ENCODE measurements around the gene ADPRHL1.
A peak's percentile ranks its signal among the peaks of the same experiment; 100 is the strongest.

The ADPRHL1 gene

DNA sequence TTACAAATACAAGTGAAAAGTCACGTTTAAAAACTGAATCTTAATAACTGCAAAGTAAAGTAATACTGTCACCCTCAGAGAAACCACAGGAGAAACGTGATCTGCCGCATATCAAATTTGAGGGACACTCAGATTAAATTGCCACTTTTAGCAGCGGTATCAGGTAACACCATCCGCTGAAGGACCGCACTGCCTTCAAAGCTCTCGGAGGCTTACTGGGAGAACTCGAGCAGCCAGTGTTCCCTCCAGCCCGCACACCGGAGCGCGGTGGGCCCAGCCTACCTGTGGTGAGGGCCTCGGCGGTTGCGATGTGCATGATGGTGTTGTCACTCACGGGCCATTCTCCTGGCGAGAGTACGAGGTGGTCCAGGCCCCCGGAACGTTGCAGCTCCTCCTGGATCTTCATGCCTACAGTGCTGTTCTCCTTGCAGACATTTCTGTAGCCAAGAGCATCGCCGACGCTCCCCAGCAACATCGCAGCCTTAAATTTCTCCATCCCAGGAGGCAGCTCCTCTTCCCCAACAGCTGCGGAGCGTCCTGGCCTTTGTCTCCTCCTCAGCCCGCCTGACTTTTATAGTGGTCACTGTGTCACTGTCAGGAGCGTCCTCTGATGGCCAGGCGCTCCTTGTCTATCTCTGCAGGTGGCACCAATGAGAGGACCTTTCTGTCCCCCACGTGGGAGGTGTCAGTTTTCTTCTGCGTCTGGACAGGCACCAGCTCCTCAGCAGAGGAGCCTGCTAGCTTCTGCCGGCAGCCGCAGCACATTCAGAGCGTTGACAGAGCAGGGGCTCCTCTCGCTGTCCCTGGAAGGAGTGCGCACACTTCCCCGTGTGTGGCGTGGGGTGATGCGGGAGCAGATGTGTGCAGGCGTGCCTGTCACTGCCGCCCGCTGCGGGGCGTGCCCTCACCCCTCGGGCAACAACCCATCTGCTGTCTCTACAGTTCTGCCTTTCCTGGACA is at the start of gene ADPRHL1:
ADPRHL1 (minus strand) TSS at position 547 of the 960 bp plus-strand sequence; CDS start at position 496, 51 bp downstream.
- no peak for DNase-seq

DNA sequence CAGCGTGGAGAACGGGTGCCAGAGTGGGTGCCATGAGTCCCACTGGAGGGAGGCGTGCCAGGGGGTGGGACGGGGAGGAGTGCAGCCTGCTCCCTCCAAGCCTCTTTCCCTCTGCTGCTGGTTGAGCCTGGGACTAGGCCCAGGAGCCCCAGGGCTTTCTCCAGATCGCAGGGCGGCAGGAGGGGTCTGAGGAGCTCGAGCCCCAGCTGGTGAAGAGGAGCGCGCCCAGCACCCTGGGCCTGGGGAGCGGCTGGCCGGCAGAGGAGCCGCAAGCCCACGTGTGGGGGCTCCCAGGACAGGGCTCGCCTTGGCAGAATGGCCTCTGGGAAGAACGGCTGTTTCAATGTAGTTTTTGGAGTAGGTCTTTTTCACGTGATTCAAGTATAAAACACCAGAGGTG is 49.4 kb upstream of the ADPRHL1 start:
- no peak for DNase-seq

DNA sequence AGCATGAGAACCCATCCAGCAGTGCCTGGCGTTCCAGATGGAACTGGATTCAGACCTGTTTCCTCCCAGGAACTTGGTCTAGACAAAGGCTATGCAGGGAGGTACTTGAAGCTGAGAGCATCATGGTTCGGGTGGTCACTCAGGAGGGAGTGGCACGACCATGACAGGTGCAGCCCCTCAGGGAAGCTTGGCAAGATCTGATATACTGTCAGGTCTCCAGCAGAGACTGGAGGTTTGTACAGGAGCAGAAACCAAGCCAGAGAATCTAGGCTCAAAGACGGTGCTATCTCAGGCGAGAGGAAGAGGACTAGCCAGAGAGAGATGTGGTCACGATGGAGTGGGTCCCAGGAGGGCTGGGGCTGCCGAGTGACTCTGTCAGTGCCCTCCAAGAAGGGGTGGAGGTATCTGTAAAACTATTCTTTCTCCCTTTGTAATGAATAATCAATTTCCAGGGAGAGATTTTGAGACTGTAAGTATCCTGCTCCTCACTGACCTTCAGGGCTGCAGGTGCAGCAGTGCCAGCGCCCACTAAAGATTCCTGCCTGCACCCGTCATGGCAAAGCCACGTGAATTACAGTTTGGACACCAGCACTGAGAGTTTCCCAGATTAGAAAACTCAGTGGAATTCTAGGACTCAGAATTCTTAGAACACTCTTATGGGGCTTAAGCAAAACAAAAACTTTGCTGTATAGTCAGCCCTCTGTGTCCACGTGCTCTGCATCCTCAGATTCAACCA is 47.4 kb upstream of the ADPRHL1 start:
- DNase-seq = no peak

DNA sequence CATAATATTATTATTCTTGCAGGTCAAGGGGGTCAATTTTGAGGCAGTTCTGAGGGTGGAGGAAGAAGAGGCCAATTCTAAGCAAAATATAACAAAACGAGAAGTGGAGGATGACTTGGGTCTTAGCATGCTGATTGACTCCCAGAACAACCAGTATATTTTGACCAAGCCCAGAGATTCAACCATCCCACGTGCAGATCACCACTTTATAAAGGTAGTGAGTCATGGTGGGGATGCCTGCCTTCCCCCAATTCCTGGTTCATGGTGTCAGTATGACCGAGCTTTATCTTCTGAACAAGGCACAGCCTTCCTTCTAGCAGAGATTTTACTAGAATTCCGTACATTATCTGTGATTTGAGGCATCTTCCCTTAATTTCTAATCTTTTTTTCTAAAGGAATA is 46.6 kb upstream of the ADPRHL1 start:
- DNase-seq = peak in 1 of 3 donors; percentile 7

DNA sequence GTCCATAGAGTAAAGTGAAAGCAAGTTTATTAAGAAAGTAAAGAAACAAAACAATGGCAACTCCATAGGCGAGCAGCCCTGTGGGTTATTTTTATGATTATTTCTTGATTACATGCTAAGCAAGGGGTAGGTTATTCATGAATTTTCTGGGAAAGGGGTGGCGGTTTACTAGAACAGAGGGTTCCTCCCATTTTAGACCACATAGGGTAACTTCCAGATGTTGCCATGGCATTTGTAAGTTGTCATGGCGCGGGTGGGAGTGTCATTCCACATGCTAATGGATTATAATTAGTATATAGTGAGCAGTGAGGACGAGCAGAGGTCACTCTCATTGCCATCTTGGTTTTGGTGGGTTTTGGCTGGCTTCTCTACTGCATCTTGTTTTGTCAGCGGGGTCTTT is 45.6 kb upstream of the ADPRHL1 start:
- DNase-seq = no peak

DNA sequence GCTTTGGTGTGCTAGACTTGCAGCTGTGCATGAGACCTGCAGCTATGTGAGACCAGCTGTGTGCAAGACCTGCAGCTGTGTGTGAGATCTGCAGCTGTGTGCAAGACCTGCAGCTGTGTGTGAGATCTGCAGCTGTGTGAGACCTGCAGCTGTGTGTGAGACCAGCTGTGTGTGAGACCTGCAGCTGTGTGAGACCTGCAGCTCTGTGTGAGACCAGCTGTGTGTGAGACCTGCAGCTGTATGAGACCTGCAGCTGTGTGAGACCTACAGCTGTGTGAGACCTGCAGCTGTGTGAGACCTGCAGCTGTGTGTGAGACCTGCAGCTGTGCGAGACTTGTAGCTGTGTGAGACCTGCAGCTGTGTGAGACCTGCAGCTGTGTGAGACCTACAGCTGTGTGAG is 43.9 kb upstream of the ADPRHL1 start:
- no peak for DNase-seq

DNA sequence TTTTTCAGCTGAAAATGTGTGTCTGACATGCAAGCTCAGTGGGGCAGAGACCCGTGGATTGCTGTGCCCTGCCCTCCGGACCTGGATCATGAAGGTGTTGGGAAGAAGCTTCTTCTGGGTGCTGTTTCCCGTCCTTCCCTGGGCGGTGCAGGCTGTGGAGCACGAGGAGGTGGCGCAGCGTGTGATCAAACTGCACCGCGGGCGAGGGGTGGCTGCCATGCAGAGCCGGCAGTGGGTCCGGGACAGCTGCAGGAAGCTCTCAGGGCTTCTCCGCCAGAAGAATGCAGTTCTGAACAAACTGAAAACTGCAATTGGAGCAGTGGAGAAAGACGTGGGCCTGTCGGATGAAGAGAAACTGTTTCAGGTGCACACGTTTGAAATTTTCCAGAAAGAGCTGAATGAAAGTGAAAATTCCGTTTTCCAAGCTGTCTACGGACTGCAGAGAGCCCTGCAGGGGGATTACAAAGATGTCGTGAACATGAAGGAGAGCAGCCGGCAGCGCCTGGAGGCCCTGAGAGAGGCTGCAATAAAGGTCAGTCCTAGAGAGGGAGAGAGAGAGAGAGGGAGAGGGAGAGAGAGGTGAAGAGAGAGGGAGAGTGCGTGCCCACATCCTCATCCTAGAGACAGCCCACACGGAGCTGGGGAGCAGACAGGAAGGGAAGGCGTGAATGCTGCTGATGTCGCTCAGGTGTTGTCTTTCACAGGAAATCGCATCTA is 42.4 kb upstream of the ADPRHL1 start:
- no peak for DNase-seq

DNA sequence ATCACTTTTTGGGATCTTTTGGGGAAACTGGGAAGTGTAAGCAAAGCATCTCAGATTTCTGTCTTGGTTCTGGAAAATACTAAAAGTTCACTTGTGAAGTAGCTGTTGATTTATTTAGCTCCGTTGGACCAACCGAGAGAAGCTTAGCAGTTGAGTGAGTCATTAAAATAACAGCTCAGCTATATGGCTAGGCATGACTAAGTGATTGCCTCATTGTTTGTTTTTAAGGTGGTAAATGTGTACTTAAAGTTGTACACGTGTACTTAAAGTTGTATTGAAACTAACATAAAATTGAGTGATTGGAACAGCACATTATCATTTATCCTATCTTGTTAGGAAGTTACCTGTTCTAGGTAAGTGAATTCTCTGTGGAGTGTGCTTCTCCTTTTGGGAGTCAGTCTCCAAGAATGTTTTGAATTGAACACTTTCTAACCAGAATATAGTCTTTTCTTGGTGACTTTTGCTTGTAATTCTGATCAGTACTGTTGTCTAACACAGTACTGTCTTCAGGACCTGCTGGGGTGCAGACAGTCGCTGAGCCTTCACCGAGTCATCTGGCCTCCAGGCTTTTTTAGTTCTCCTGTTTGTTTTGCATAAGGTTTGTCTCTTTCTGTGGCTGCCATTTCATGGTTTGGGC is 40.1 kb upstream of the ADPRHL1 start:
- DNase-seq = peak; percentile 67 to 90 (median 86)

DNA sequence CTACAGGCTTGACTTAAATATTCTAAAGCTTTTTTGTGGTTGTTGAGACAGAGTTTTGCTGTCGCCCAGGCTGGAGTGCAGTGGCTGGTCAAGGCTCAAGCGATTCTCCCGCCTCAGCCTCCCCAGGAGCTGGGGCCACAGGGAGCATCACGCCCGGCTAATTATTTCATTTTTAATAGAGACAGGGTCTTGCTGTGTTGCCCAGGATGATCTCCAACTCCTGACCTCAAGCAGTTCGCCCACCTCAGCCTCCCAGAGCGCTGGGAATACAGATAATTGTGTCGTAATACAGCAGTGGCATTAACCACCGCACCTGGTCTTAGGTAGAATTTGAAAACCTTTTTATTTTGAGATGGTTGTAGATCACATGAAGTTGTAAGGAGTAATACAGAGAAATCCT is 38.7 kb upstream of the ADPRHL1 start:
- DNase-seq = no peak

DNA sequence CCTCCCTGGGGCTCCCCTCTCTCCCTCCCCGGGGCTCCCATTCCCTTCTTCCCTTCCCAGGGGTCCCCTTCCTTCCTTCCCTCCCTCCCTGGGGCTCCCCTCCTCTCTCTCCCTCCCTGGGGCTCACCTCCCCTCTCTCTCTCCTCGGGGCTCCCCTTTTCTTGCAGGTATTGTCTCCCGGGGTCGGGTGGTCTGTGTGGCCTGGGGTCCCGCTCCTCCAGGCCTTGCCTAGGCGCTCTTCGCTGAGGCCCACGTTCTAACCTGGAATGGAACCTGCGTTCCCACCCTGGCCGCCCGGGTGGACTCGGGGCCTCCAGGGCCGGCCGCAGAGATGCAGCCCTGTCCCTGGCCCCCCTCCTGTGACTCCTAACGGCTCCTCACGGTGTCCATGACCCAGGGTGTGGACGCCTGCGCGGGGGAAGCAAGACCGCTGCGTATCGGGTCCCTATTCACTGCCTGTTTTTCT is 38.2 kb upstream of the ADPRHL1 start:
- DNase-seq = peak; percentile 50 to 68 (median 55)

DNA sequence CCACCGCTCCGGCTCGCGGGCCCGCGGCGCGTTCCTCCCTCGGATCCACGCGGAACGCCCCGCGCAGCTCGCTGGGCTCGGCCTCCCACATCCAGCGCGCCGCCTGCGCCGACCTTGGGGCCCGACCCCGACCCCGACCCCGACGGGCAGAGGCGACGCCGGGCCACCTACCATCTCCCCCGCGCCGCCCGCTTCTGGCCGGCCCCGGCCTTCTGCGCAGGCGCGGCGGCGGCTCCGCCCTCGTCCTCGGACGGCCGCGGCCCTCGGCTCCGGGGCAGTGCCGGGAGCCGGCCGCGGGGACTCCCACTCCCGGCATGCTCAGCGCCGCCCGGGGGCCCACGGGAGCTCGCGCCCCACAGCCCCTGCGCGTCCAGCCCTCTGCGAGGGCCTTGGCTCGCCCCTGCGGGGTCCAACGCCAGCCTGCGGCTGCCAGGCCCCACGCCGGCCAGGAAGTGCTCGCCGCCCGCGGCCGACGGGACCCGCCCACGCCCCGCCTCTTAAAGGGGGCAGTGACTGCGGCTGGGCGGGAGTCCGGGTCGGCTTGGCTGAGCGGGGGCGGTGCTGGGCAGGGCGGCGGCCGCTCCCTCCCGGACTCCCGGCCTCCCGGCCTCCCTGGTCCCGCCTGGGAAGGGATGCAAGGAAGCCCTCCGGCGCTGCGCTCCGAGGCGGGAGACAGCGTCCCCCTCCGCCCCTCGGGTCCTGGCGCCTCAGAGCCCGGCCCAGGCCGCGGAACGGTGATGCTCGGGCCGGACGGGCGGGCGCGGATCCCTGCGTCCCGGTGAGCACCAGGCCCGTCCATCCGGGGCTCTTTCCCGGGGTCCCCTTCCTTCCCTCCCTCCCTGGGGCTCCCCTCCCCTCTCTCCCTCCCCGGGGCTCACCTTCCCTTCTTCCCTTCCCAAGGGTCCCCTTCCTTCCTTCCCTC is 37.5 kb upstream of the ADPRHL1 start, which contains the start of gene DCUN1D2:
DCUN1D2 (minus strand) TSS at position 216 of the 922 bp plus-strand sequence; CDS start at position 174, 42 bp downstream.
- peak; percentile 92 to 98 (median 95) for DNase-seq

DNA sequence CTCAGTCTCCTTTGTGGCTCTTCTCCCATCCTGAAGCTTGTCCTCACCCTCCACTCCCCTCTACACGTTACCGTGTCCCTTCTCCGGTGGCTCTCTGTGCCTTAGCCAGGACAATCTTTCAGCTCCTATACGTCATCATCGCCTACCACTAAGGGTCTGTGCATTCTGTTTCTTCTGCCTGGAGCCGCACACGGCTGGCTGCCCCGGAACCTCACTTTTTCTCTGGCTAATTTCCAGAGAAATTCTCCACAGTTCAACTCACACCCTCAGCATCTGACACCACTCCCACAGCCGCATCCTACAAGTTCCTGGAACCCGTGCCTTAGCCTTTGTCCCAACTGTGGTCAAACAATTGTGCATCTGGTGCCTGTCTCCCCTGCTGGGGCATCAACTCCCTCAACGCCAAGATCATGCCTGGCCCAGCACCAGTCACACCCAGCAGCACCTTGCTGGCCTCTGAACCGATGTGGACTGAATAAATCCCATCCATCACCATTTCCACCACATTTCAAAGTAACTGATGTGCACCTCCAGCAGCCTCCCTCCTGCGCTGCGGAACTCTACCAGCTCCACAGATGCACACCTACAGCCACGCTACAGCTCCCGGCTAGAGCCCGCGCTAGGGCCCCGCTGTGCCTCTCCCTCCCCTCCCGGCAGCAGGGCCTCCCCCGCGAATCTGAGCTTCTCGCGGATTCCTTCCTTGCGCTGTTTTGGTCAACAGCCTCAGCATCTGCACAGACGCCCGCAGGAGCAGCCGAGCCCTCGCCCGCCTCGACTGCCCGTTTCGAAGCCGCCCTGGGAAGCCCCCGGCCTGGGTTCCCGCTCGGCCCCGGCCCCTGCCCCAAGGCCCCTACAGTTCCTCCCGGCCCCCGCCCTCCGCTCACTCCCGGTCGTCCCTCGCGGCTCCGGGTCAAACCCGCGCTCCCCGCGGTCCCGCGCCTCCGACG is 36.5 kb upstream of the ADPRHL1 start:
- peak; percentile 46 to 56 (median 46) for DNase-seq

DNA sequence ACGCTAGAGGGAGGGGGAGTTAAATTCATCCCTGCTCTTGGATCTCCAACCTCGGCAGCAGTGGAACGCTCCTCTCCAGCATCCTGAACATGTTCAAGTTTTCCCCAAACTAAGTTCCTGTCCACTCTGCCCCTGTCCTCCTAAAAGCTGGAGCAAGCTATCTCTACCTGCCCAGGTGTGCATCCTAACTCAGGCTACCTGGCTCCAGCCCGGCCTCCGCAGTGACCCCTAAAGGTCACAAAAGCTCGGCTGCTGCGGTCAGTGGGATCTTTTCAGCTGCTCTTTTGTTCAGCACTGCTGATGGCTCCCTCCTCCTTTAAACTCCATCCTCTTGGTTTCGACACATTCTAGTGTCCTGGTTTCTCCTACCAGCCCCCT is 35.9 kb upstream of the ADPRHL1 start:
- DNase-seq = no peak

DNA sequence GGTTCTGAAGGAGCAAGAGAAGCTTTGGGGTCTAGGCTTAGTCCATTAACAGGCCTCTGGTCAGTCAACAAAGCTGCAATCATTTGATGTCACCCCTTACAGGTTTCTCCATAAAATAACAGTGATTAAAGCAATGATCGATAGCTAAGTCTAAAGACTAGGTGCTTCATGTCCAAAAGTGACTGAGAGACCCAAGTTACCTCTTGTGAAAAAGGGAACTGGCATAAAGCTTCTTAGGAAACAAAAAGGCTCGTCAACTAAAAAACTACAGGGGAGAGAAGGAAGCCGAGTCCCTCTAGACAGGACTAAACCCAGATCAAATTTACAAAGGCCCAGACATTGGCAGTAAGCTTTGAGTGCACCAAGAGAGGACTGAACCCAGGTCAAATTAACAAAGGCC is 35.0 kb upstream of the ADPRHL1 start:
- no peak for DNase-seq

DNA sequence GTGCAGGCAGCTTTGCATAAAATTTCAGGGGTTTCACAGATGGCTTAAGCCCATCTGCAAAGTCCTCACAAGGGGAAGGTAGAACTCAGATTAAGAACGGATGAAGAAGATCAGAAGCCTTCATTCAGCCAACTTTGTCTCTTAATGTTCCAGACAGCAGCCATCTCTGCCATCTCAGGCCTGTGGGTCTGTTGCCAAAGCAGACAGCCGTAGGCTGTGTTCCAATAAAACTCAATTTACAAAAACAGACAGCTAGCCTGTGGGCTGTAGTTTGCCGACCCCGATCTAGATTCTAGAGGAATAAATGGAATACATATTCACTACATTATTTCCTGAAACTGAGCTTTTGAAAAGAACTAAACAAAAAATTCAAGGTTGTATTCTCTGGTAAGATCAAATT is 33.4 kb upstream of the ADPRHL1 start:
- DNase-seq = no peak

DNA sequence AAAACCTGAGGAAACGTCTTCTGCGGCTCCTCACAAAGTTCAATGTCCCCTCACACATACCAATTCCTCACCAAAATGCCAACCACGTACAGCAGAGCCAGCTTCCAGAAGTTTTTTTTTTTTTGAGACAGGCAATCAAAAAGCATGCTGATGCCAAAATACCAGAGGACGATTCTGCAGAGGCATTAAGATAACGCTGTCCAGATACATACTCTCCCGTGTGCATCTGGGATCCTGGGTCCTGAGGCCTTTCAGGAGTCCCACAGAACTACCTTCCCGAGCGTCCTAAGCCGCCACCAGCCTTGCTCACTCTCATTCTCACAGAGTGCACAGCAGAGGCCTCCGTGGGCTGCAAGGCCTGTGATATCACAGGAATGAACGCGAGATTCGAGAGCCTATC is 32.3 kb upstream of the ADPRHL1 start:
- no peak for DNase-seq

DNA sequence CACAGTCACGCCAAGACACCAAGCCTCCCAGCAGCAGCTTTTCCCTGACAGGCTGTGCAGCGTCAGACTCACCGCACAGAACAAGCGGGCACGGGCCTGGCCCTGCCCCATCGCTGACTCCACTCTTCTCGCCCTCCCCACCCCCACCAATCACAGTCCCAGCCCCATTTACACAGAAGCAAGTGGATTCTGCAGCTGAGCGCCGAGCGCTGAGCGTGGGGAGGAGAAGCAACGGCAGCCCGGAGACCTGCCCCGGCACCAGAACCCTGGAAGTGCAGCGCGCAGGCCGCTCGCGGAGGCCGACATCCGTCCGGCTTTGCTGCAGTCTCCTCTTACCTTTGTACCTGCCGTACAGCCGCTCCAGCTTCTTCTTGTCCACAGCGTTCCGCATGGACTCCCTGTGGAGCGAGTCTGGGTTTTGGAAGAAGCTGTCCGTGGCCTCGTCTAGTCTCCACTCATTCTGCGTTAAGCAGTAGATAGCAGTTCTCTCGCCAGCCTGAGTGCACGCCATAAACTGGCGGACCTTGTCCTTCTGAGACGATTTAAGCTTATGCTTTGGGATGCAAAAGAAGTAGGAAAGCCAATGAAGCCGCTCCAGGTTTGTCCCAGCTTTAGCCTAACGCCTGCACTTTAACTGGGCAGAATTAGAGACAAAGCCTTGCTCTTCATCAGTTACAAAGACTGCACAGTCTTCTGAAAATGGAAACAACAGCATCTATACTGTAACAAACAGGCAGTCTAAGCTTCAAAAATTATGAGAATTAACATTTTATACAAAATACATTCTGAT is 30.4 kb upstream of the ADPRHL1 start:
- DNase-seq = no peak

DNA sequence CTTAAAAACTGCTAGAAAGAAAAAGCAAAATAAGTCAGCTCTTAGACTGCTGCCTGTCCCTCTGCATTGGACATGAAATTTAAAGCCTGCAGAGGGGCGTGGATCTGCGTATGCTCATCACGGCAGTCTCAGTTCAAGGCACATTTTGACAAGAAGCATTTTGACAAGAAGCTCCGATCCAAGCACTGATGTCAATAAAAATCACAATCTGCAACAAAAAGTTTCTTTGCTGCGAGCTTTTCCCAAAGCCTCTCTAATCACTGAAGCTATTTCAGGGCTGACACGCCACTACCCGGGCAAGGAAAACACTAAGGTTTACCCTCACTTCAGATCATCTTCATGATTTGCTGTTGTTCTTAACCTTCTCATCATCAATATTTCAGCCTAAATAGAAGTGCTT is 29.8 kb upstream of the ADPRHL1 start:
- DNase-seq = no peak

DNA sequence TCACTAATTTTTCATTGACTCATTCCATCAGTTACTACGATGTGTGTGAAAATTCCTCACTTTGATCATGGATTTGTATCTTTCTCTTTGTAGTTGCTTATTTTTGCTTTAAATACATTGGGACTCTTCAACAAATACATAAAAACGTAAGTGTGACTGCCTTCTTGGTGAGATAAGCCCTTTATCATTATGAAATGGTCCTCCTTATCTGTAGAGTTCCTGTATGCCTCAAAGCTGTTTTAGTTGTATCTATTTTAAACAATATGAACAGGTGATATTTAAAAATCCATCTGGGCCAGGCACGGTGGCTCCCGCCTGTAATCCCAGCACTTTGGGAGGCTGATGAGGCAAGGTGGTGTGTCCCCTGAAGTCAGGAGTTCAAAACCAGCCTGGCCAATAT is 25.9 kb upstream of the ADPRHL1 start:
- no peak for DNase-seq

Data from suppressor macrophage treated with lipopolysaccharide for 1 hour (primary cell).